IMR-90 (cell line): ENCODE measurements around the gene TBC1D4.

Experiments used
- CEBPB ChIP-seq: IDR thresholded peaks from 2 replicates; pipeline ENCODE4 v1.6.1; 2012; ENCODE audit warnings: low read depth, low read length, improper control_type of control experiment
- CHD1 ChIP-seq: IDR thresholded peaks from 2 replicates; pipeline ENCODE4 v1.6.1; 2012; ENCODE audit warnings: low read depth, low read length, improper control_type of control experiment
- CTCF ChIP-seq: conservative IDR thresholded peaks from 2 replicates; pipeline ENCODE4 v1.5.1; 2012; ENCODE audit warnings: mild to moderate bottlenecking, low read depth, low read length, improper control_type of control experiment
- MXI1 ChIP-seq: IDR thresholded peaks from 2 replicates; pipeline ENCODE4 v1.6.1; 2012; ENCODE audit warnings: low read depth, mild to moderate bottlenecking, low read length, moderate library complexity, borderline replicate concordance
- POLR2A ChIP-seq: IDR thresholded peaks from 2 replicates; pipeline ENCODE4 v1.6.1; 2012; ENCODE audit warnings: mild to moderate bottlenecking, low read depth, low read length
- RAD21 ChIP-seq: IDR thresholded peaks from 2 replicates; pipeline ENCODE4 v1.6.1; 2012; ENCODE audit warnings: low read length, improper control_type of control experiment
- RCOR1 ChIP-seq: IDR thresholded peaks from 2 replicates; pipeline ENCODE4 v1.6.1; 2012; ENCODE audit warnings: mild to moderate bottlenecking, low read length, improper control_type of control experiment; ENCODE audit not compliant: insufficient replicate concordance
- TF ChIP-seq, protein P1 (sequence below): fragments of 150-350 bp; IDR thresholded peaks from 2 replicates; pipeline ENCODE4 v1.6.1; 2017; ENCODE audit warnings: mild to moderate bottlenecking, antibody characterized with exemption, low read length, low read depth

DNA sequence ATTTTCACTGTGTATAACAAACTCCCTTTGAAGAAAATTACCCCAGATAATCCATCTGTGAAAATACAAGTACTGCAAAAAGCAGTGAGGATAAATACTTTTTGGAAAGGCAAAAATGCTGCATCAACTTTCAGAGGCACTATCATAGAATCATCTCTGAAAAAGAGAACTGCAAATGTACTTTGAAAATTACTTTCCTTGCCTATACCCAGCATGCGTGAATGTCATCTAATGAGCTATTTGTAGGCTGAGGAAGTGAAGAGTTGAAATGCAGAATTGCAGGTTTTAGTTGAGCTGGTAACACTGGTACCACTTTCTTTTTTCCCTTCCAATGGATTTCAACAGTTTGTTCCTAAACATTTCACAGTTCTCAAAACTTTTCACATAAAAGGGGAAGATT, 196.7 kb downstream of the TBC1D4 start:
- no peak for TF ChIP-seq CEBPB
- no peak for TF ChIP-seq RAD21
- TF ChIP-seq CTCF: no peak
- no peak for TF ChIP-seq POLR2A
- TF ChIP-seq, protein P1, sequence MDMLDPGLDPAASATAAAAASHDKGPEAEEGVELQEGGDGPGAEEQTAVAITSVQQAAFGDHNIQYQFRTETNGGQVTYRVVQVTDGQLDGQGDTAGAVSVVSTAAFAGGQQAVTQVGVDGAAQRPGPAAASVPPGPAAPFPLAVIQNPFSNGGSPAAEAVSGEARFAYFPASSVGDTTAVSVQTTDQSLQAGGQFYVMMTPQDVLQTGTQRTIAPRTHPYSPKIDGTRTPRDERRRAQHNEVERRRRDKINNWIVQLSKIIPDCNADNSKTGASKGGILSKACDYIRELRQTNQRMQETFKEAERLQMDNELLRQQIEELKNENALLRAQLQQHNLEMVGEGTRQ: no peak
- no peak for TF ChIP-seq RCOR1
- no peak for TF ChIP-seq CHD1
- TF ChIP-seq MXI1: no peak
